ENCODE measurements around the gene MYBPH.

DNA sequence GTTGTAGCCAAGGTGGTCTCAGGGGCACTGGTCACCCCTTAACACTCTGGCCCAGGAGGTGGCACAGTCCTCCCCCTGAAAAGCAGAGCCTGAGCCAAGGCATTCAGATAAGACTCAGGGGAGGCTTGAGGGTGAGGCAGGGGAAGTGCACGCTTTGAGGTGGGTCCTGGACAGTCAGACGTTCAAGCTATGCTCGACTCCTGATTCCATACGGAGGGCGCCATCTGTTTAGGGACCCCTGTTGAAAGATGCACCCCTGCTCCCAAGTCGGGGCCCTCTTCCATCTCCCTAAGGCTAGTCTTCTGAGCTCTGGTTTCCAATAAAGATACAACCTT lies 23.8 kb upstream of the MYBPH start:
- TF ChIP-seq, protein P1, sequence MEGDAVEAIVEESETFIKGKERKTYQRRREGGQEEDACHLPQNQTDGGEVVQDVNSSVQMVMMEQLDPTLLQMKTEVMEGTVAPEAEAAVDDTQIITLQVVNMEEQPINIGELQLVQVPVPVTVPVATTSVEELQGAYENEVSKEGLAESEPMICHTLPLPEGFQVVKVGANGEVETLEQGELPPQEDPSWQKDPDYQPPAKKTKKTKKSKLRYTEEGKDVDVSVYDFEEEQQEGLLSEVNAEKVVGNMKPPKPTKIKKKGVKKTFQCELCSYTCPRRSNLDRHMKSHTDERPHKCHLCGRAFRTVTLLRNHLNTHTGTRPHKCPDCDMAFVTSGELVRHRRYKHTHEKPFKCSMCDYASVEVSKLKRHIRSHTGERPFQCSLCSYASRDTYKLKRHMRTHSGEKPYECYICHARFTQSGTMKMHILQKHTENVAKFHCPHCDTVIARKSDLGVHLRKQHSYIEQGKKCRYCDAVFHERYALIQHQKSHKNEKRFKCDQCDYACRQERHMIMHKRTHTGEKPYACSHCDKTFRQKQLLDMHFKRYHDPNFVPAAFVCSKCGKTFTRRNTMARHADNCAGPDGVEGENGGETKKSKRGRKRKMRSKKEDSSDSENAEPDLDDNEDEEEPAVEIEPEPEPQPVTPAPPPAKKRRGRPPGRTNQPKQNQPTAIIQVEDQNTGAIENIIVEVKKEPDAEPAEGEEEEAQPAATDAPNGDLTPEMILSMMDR (IDR thresholded peaks at IDR 0.05) = no peak
- TF ChIP-seq NFE2L2 (conservative IDR thresholded peaks at IDR 0.05; ENCODE audit: low read length) (no peak), POLR2A (IDR thresholded peaks at IDR 0.05; ENCODE audit: low read length) (0 out of 2 replicates have a peak, but pooled peaks have one; percentile 12), EP300 (IDR thresholded peaks at IDR 0.05) (no peak)
- TF ChIP-seq, protein P2, sequence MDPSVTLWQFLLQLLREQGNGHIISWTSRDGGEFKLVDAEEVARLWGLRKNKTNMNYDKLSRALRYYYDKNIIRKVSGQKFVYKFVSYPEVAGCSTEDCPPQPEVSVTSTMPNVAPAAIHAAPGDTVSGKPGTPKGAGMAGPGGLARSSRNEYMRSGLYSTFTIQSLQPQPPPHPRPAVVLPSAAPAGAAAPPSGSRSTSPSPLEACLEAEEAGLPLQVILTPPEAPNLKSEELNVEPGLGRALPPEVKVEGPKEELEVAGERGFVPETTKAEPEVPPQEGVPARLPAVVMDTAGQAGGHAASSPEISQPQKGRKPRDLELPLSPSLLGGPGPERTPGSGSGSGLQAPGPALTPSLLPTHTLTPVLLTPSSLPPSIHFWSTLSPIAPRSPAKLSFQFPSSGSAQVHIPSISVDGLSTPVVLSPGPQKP (IDR thresholded peaks at IDR 0.05; ENCODE audit: low read depth, low read length) = no peak
